K562 (cell line): ENCODE data around the gene HPCA. TPM values are rescaled to one million over a fixed set of nuclear protein-coding genes. Genes with fewer than 3 reads are reported as not detected.

Experiments used
- C11orf30 ChIP-seq: fragments of 450-650 bp; IDR thresholded peaks from 2 replicates; pipeline ENCODE4 v1.6.1; 2016; ENCODE audit warnings: low read depth, mild to moderate bottlenecking
- ETS2 ChIP-seq: IDR thresholded peaks from 2 replicates; pipeline ENCODE4 v1.6.1; 2016; ENCODE audit warnings: borderline replicate concordance, missing genetic modification characterization, mild to moderate bottlenecking, moderate library complexity, missing compliant biosample characterization; ENCODE audit not compliant: poor library complexity, severe bottlenecking
- FOXK1 ChIP-seq: sonication (generic); formaldehyde crosslinking; IDR thresholded peaks from 2 replicates; pipeline ENCODE4 v1.8.0; 2022; ENCODE audit warnings: missing genetic modification reagents, mild to moderate bottlenecking, borderline replicate concordance
- ZKSCAN8 ChIP-seq: fragments of 200-800 bp; sonication (Bioruptor generic); IDR thresholded peaks from 2 replicates; pipeline ENCODE4 v1.6.1; 2016; ENCODE audit warnings: missing genetic modification characterization, missing compliant biosample characterization
- polyA plus RNA-seq, 8 experiments: library from polyadenylated mRNA; depleted of rRNA in 4 of 8; stranded (reverse) in 5 of 8; unstranded in 3 of 8; fragments of >200 nt; fragmentation: Nextera tagmentation in 2 of 8; fragmentation: Illumina TruSeq in 1 of 8; extraction: Ambion mirVana in 2 of 8; extraction: Trizol in 1 of 8; gene quantifications; 2 replicates each; pipeline versions ENCODE4 v1.2.1 to v1.2.3, GENCODE V29; 2011 to 2014; ENCODE audit warnings: inconsistent platforms in 1 of 8, missing spikeins in 1 of 8
- total RNA-seq, 7 experiments: library from RNA; depleted of rRNA in 6 of 7; stranded (reverse); fragments of >200 nt in 6 of 7; fragmentation: Illumina TruSeq in 2 of 7; extraction: Trizol in 2 of 7; gene quantifications; 2 replicates each; pipeline versions ENCODE4 v1.2.1 to v1.2.3, GENCODE V29; 2011 to 2021; ENCODE audit warnings: low replicate concordance in 1 of 7
- TF ChIP-seq, protein P1 (sequence below): sonication (generic); formaldehyde crosslinking; IDR thresholded peaks from 2 replicates; pipeline ENCODE4 v1.9.0; 2022; ENCODE audit warnings: mild to moderate bottlenecking, missing genetic modification reagents

HPCA gene
- total and polyA plus RNA-seq, 9 of the 15 experiments (the other 6 are each of a cell fraction or from before 2014, with no cell fraction given), result not detected

DNA sequence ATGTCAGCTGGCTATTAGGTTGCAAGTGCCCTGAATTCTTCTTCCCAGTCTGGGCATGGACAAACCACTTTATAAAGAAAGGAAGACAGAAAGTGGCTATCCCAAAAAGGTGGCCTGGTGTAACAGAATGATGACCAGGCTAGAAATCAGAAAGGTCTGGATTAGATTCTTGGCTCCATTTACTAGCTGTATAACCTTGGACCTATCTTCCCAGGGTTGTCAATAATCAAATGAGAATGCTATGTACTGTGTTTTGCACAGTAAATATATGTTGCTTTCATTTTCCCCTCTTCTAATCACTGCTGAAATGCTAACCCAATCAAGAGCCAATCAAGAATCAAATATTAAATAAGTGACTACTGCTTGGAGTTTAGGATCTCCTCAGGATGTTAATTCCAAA, 57.9 kb downstream of the HPCA start (continued):
- TF ChIP-seq ZKSCAN8 (CRISPR knock-in tag), result no peak
- TF ChIP-seq ETS2 (tag), result no peak
- no peak for TF ChIP-seq FOXK1
- TF ChIP-seq, protein P1, sequence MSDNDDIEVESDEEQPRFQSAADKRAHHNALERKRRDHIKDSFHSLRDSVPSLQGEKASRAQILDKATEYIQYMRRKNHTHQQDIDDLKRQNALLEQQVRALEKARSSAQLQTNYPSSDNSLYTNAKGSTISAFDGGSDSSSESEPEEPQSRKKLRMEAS (CRISPR knock-in tag), result no peak
- no peak for TF ChIP-seq C11orf30

Other genes with a start within 250 kb of the HPCA start
Only the 7 nearest of the 10 such genes appear.
- gene SYNC, start 183.7 kb upstream of the HPCA start, total RNA-seq (2014; rRNA removed), result 0.86 and 1.1 TPM in 2 replicates
- 0.83 and 0.91 TPM in 2 replicates for gene SYNC, start 183.7 kb upstream of the HPCA start, total RNA-seq (2014; rRNA removed; fragmentation: Illumina TruSeq; extraction: Trizol)
- 0.87 and 1.1 TPM in 2 replicates for gene SYNC, start 183.7 kb upstream of the HPCA start, total RNA-seq (2015; rRNA removed; fragmentation: Illumina TruSeq; extraction: Trizol)
- gene SYNC, start 183.7 kb upstream of the HPCA start, total RNA-seq (2021), result 0.62 and 0.87 TPM in 2 replicates
- 0.43 and 0.98 TPM in 2 replicates for gene SYNC, start 183.7 kb upstream of the HPCA start, polyA plus RNA-seq (2011; rRNA removed)
- 0.84 and 1.1 TPM in 2 replicates for gene SYNC, start 183.7 kb upstream of the HPCA start, polyA plus RNA-seq (2014; fragmentation: Illumina TruSeq; extraction: Trizol)
- gene SYNC, start 183.7 kb upstream of the HPCA start, polyA plus RNA-seq (2014; fragmentation: Nextera tagmentation; extraction: Ambion mirVana), result under 1 TPM; 0.49 to 0.74 TPM
- 0.88 and 1.1 TPM in 2 replicates for gene SYNC, start 183.7 kb upstream of the HPCA start, polyA plus RNA-seq (2014; rRNA removed)
- gene YARS1, start 69.1 kb upstream of the HPCA start, total RNA-seq (2014; rRNA removed), result 336 and 418 TPM in 2 replicates
- 207 and 229 TPM in 2 replicates for gene YARS1, start 69.1 kb upstream of the HPCA start, total RNA-seq (2014; rRNA removed; fragmentation: Illumina TruSeq; extraction: Trizol)
- gene YARS1, start 69.1 kb upstream of the HPCA start, total RNA-seq (2015; rRNA removed; fragmentation: Illumina TruSeq; extraction: Trizol), result 127 TPM in 2 replicates
- gene YARS1, start 69.1 kb upstream of the HPCA start, total RNA-seq (2021), result 276 and 306 TPM in 2 replicates
- 166 and 174 TPM in 2 replicates for gene YARS1, start 69.1 kb upstream of the HPCA start, polyA plus RNA-seq (2011; rRNA removed)
- 312 and 330 TPM in 2 replicates for gene YARS1, start 69.1 kb upstream of the HPCA start, polyA plus RNA-seq (2014; fragmentation: Illumina TruSeq; extraction: Trizol)
- gene YARS1, start 69.1 kb upstream of the HPCA start, polyA plus RNA-seq (2014; fragmentation: Nextera tagmentation; extraction: Ambion mirVana), result 10 to 100 TPM; 66.2 to 92.8 TPM
- 182 and 201 TPM in 2 replicates for gene YARS1, start 69.1 kb upstream of the HPCA start, polyA plus RNA-seq (2014; rRNA removed)
- gene S100PBP, start 68.8 kb upstream of the HPCA start, total RNA-seq (2014; rRNA removed), result 22.8 and 25.7 TPM in 2 replicates
- 60.2 and 71.1 TPM in 2 replicates for gene S100PBP, start 68.8 kb upstream of the HPCA start, total RNA-seq (2014; rRNA removed; fragmentation: Illumina TruSeq; extraction: Trizol)
- 36.3 and 45.2 TPM in 2 replicates for gene S100PBP, start 68.8 kb upstream of the HPCA start, total RNA-seq (2015; rRNA removed; fragmentation: Illumina TruSeq; extraction: Trizol)
- gene S100PBP, start 68.8 kb upstream of the HPCA start, total RNA-seq (2021), result 39.7 and 51.4 TPM in 2 replicates
- 58.9 and 59.8 TPM in 2 replicates for gene S100PBP, start 68.8 kb upstream of the HPCA start, polyA plus RNA-seq (2011; rRNA removed)
- gene S100PBP, start 68.8 kb upstream of the HPCA start, polyA plus RNA-seq (2014; fragmentation: Illumina TruSeq; extraction: Trizol), result 29.4 and 32.9 TPM in 2 replicates
- 10 to 100 TPM; 22.9 to 31.8 TPM for gene S100PBP, start 68.8 kb upstream of the HPCA start, polyA plus RNA-seq (2014; fragmentation: Nextera tagmentation; extraction: Ambion mirVana)
- gene S100PBP, start 68.8 kb upstream of the HPCA start, polyA plus RNA-seq (2014; rRNA removed), result 29.3 and 37.7 TPM in 2 replicates
- 0.14 and 0.61 TPM in 2 replicates for gene FNDC5, start 15.6 kb upstream of the HPCA start, total RNA-seq (2014; rRNA removed)
- gene FNDC5, start 15.6 kb upstream of the HPCA start, total RNA-seq (2014; rRNA removed; fragmentation: Illumina TruSeq; extraction: Trizol), result 0.25 and 0.48 TPM in 2 replicates
- gene FNDC5, start 15.6 kb upstream of the HPCA start, total RNA-seq (2015; rRNA removed; fragmentation: Illumina TruSeq; extraction: Trizol), result 0.22 and 0.41 TPM in 2 replicates
- gene FNDC5, start 15.6 kb upstream of the HPCA start, total RNA-seq (2021), result 0.38 and 0.56 TPM in 2 replicates
- 2.1 and 2.5 TPM in 2 replicates for gene FNDC5, start 15.6 kb upstream of the HPCA start, polyA plus RNA-seq (2011; rRNA removed)
- gene FNDC5, start 15.6 kb upstream of the HPCA start, polyA plus RNA-seq (2014; fragmentation: Illumina TruSeq; extraction: Trizol), result 0.17 and 0.25 TPM in 2 replicates
- gene FNDC5, start 15.6 kb upstream of the HPCA start, polyA plus RNA-seq (2014; fragmentation: Nextera tagmentation; extraction: Ambion mirVana), result under 1 TPM; 0.06 to 0.10 TPM
- 0.12 and 0.24 TPM in 2 replicates for gene FNDC5, start 15.6 kb upstream of the HPCA start, polyA plus RNA-seq (2014; rRNA removed)
- gene TMEM54, start 14.9 kb downstream of the HPCA start, total RNA-seq (2014; rRNA removed), result 12.8 and 14.5 TPM in 2 replicates
- gene TMEM54, start 14.9 kb downstream of the HPCA start, total RNA-seq (2014; rRNA removed; fragmentation: Illumina TruSeq; extraction: Trizol), result 1.2 and 2.1 TPM in 2 replicates
- 3.8 TPM in 2 replicates for gene TMEM54, start 14.9 kb downstream of the HPCA start, total RNA-seq (2015; rRNA removed; fragmentation: Illumina TruSeq; extraction: Trizol)
- 13.1 and 15.1 TPM in 2 replicates for gene TMEM54, start 14.9 kb downstream of the HPCA start, total RNA-seq (2021)
- gene TMEM54, start 14.9 kb downstream of the HPCA start, polyA plus RNA-seq (2011; rRNA removed), result 16.2 and 31.0 TPM in 2 replicates
- gene TMEM54, start 14.9 kb downstream of the HPCA start, polyA plus RNA-seq (2014; fragmentation: Illumina TruSeq; extraction: Trizol), result 8.2 and 11.8 TPM in 2 replicates
- 1 to 10 TPM in 1 of 2 experiments, under 1 TPM in 1; 1.00 to 1.7 TPM for gene TMEM54, start 14.9 kb downstream of the HPCA start, polyA plus RNA-seq (2014; fragmentation: Nextera tagmentation; extraction: Ambion mirVana)
- 9.8 and 13.3 TPM in 2 replicates for gene TMEM54, start 14.9 kb downstream of the HPCA start, polyA plus RNA-seq (2014; rRNA removed)
- gene RNF19B, start 78.3 kb downstream of the HPCA start, total RNA-seq (2014; rRNA removed), result 9.6 and 11.8 TPM in 2 replicates
- gene RNF19B, start 78.3 kb downstream of the HPCA start, total RNA-seq (2014; rRNA removed; fragmentation: Illumina TruSeq; extraction: Trizol), result 9.1 and 10.2 TPM in 2 replicates
- 10.5 and 10.9 TPM in 2 replicates for gene RNF19B, start 78.3 kb downstream of the HPCA start, total RNA-seq (2015; rRNA removed; fragmentation: Illumina TruSeq; extraction: Trizol)
- 14.9 TPM in 2 replicates for gene RNF19B, start 78.3 kb downstream of the HPCA start, total RNA-seq (2021)
- gene RNF19B, start 78.3 kb downstream of the HPCA start, polyA plus RNA-seq (2011; rRNA removed), result 10.2 and 14.3 TPM in 2 replicates
- gene RNF19B, start 78.3 kb downstream of the HPCA start, polyA plus RNA-seq (2014; fragmentation: Illumina TruSeq; extraction: Trizol), result 14.1 and 14.6 TPM in 2 replicates
- 1 to 10 TPM; 2.6 to 2.8 TPM for gene RNF19B, start 78.3 kb downstream of the HPCA start, polyA plus RNA-seq (2014; fragmentation: Nextera tagmentation; extraction: Ambion mirVana)
- gene RNF19B, start 78.3 kb downstream of the HPCA start, polyA plus RNA-seq (2014; rRNA removed), result 10.1 and 11.6 TPM in 2 replicates
- 349 and 444 TPM in 2 replicates for gene AK2, start 150.4 kb downstream of the HPCA start, total RNA-seq (2014; rRNA removed)
- gene AK2, start 150.4 kb downstream of the HPCA start, total RNA-seq (2014; rRNA removed; fragmentation: Illumina TruSeq; extraction: Trizol), result 456 and 483 TPM in 2 replicates
- 490 and 510 TPM in 2 replicates for gene AK2, start 150.4 kb downstream of the HPCA start, total RNA-seq (2015; rRNA removed; fragmentation: Illumina TruSeq; extraction: Trizol)
- 509 and 517 TPM in 2 replicates for gene AK2, start 150.4 kb downstream of the HPCA start, total RNA-seq (2021)
- gene AK2, start 150.4 kb downstream of the HPCA start, polyA plus RNA-seq (2011; rRNA removed), result 447 and 549 TPM in 2 replicates
- 802 and 1,050 TPM in 2 replicates for gene AK2, start 150.4 kb downstream of the HPCA start, polyA plus RNA-seq (2014; fragmentation: Illumina TruSeq; extraction: Trizol)
- gene AK2, start 150.4 kb downstream of the HPCA start, polyA plus RNA-seq (2014; fragmentation: Nextera tagmentation; extraction: Ambion mirVana), result 100 to 1,000 TPM; 105 to 140 TPM
- 512 and 577 TPM in 2 replicates for gene AK2, start 150.4 kb downstream of the HPCA start, polyA plus RNA-seq (2014; rRNA removed)